Inflammatory macrophage treated with lipopolysaccharide for 1 hour (primary cell): ENCODE data around the gene HTR3B.

Experiments
- DNase-seq, 2 donors: peaks; one replicate each; pipeline ENCODE4 v3.0.0-alpha.2; 2020 to 2022

Gene HTR3B

GRCh38 chr11:113991718-113992458, 87.3 kb downstream of the HTR3B start:
- no peak for DNase-seq

- no peak for DNase-seq
Measured at GRCh38 chr11:113992459-113993110, 88.0 kb downstream of the HTR3B start.

- DNase-seq = peak in 1 of 2 donors; percentile 25
Measured at GRCh38 chr11:113994077-113994954, 89.7 kb downstream of the HTR3B start.
